A549 (cell line): ENCODE results near the gene TRIP11.

ENCODE experiments used
- CEBPB ChIP-seq, 2 experiments: fragments of >200 bp in 1 of 2; sonication (Bioruptor Twin) in 1 of 2; formaldehyde crosslinking in 1 of 2; IDR thresholded peaks; 2 replicates each; pipeline ENCODE4 v1.6.1; 2012 to 2016
- ELK1 ChIP-seq: fragments of 150-350 bp; IDR thresholded peaks from 2 replicates; pipeline ENCODE4 v1.6.1; 2014; ENCODE audit warnings: low read depth, mild to moderate bottlenecking, low read length
- EP300 ChIP-seq, 2 experiments: fragments of >200 bp; sonication (Bioruptor Twin); formaldehyde crosslinking; IDR thresholded peaks; 2 replicates in 1 of 2; 3 replicates in 1 of 2; pipeline ENCODE4 v1.6.1; 2016 to 2017
- HEYL ChIP-seq: fragments of 250-450 bp; sonication (Bioruptor Pico); IDR thresholded peaks from 2 replicates; pipeline ENCODE4 v1.8.0; 2021; ENCODE audit warnings: mild to moderate bottlenecking, moderate library complexity
- PBX3 ChIP-seq: IDR thresholded peaks from 2 replicates; pipeline ENCODE4 v1.6.1; 2012
- TF ChIP-seq, protein P1 (sequence below): fragments of >200 bp; sonication (Bioruptor Twin); formaldehyde crosslinking; IDR thresholded peaks from 3 replicates; pipeline ENCODE4 v1.5.1; 2016
- TF ChIP-seq, protein P2 (sequence below): IDR thresholded peaks from 2 replicates; pipeline ENCODE4 v1.6.1; 2012

- TF ChIP-seq ELK1 = no peak
- TF ChIP-seq, protein P1, sequence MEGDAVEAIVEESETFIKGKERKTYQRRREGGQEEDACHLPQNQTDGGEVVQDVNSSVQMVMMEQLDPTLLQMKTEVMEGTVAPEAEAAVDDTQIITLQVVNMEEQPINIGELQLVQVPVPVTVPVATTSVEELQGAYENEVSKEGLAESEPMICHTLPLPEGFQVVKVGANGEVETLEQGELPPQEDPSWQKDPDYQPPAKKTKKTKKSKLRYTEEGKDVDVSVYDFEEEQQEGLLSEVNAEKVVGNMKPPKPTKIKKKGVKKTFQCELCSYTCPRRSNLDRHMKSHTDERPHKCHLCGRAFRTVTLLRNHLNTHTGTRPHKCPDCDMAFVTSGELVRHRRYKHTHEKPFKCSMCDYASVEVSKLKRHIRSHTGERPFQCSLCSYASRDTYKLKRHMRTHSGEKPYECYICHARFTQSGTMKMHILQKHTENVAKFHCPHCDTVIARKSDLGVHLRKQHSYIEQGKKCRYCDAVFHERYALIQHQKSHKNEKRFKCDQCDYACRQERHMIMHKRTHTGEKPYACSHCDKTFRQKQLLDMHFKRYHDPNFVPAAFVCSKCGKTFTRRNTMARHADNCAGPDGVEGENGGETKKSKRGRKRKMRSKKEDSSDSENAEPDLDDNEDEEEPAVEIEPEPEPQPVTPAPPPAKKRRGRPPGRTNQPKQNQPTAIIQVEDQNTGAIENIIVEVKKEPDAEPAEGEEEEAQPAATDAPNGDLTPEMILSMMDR = no peak
- no peak for TF ChIP-seq CEBPB (IDR thresholded peaks at IDR 0.05)
- no peak for TF ChIP-seq HEYL (CRISPR knock-in tag)
- TF ChIP-seq, protein P2, sequence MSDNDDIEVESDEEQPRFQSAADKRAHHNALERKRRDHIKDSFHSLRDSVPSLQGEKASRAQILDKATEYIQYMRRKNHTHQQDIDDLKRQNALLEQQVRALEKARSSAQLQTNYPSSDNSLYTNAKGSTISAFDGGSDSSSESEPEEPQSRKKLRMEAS = no peak
- TF ChIP-seq PBX3 = no peak
- no peak for TF ChIP-seq EP300 (IDR thresholded peaks at IDR 0.05)
Observed at GRCh38 chr14:91956616-91957015, 83.2 kb downstream of the TRIP11 start.
